K562 (cell line): ENCODE data around the gene SEL1L. TPM values are rescaled to one million over a fixed set of nuclear protein-coding genes. Genes with fewer than 3 reads are reported as not detected.

Source experiments
- ATAC-seq: fragments of 200-7000 bp; cut with Tn5 transposase; 3 replicates; pipeline ENCODE4 v1.9.1; 2020; ENCODE audit warnings: moderate library complexity
- BruUV-seq: library from RNA; stranded (reverse); fragments of 400-500 nt; replicated peaks from 2 replicates; lab custom pipeline; 2021; lab: Mats Ljungman, UMichigan
- CTCF ChIA-PET: fragments of 300-600 bp; formaldehyde crosslinking; extraction: SDS; loops from one replicate; lab custom pipeline; 2021; ENCODE audit warnings: low intra/inter-chr PET ratio; lab: Yijun Ruan, JAX
- POLR2A ChIA-PET: fragments of 300-600, 350-650 bp; sonication (Branson Sonifier 250); formaldehyde crosslinking; extraction: SDS; loops from one replicate; lab custom pipeline; 2021; ENCODE audit warnings: antibody characterized with exemption, inconsistent platforms; lab: Yijun Ruan, JAX
- DNase-seq, 4 experiments: peaks; one replicate each; pipeline versions ENCODE4 v3.0.0 to v3.0.0-alpha.2; 2011 to 2018; ENCODE audit warnings: low spot score in 3 of 4, mixed read lengths in 3 of 4; ENCODE audit errors: extremely low read depth in 1 of 4
- FAIRE-seq: peaks from 2 replicates; lab custom pipeline; 2011; peaks lifted over from hg19 to GRCh38; lab: Jason Lieb, UNC
- H2AFZ ChIP-seq: 2 replicates; pipeline ENCODE4 v1.6.0; 2011; ENCODE audit warnings: low read depth, low read length, control low read depth, inconsistent platforms
- H3K27ac ChIP-seq: fragments of 200-600 bp; 3 replicates; pipeline ENCODE4 v1.8.0; 2011; ENCODE audit warnings: low read depth, mild to moderate bottlenecking, control low read depth, inconsistent platforms, low read length, moderate library complexity, mixed read lengths; ENCODE audit errors: extremely low read depth
- H3K27me3 ChIP-seq, 2 experiments: fragments of 300-600 bp in 1 of 2; 2 replicates in 1 of 2; 3 replicates in 1 of 2; pipeline versions ENCODE4 v1.6.0 to v1.8.0; 2011; ENCODE audit warnings: inconsistent platforms in 2 of 2, low read length in 2 of 2, mild to moderate bottlenecking in 1 of 2, mixed read lengths in 1 of 2, moderate library complexity in 1 of 2; ENCODE audit not compliant: control insufficient read depth in 2 of 2, insufficient read depth in 2 of 2
- H3K36me3 ChIP-seq: fragments of 300-600 bp; 3 replicates; pipeline ENCODE4 v1.8.0; 2011; ENCODE audit warnings: mild to moderate bottlenecking, low read length, inconsistent platforms; ENCODE audit not compliant: control insufficient read depth, insufficient read depth
- H3K4me1 ChIP-seq, 2 experiments: fragments of 200-600 bp in 1 of 2; replicated peaks in 1 of 2; 2 replicates in 1 of 2; 3 replicates in 1 of 2; pipeline versions ENCODE4 v1.5.1 to v1.8.0; 2011; ENCODE audit warnings: inconsistent platforms in 2 of 2, low read length in 2 of 2, mild to moderate bottlenecking in 1 of 2, mixed read lengths in 1 of 2, moderate library complexity in 1 of 2; ENCODE audit not compliant: control insufficient read depth in 2 of 2, insufficient read depth in 2 of 2
- H3K4me2 ChIP-seq: 2 replicates; pipeline ENCODE4 v1.6.1; 2011; ENCODE audit warnings: low read length, control low read depth, inconsistent platforms, mixed read lengths; ENCODE audit not compliant: insufficient read depth
- H3K4me3 ChIP-seq: fragments of 200-600 bp; sonication (generic), shearing (Covaris generic); 2 replicates; pipeline ENCODE4 v1.5.1; 2016; ENCODE audit warnings: control low read depth, inconsistent platforms
- H3K79me2 ChIP-seq: fragments of 200-600 bp; 3 replicates; pipeline ENCODE4 v1.8.0; 2011; ENCODE audit warnings: low read length, inconsistent platforms; ENCODE audit not compliant: control insufficient read depth, insufficient read depth
- H3K9ac ChIP-seq, 2 experiments: 2 replicates each; pipeline versions ENCODE4 v1.6.0 to v1.6.1; 2011; ENCODE audit warnings: low read depth in 2 of 2, low read length in 2 of 2, control low read depth in 1 of 2, inconsistent platforms in 1 of 2, mild to moderate bottlenecking in 1 of 2, mixed read lengths in 1 of 2; ENCODE audit not compliant: insufficient read depth in 1 of 2
- H3K9me1 ChIP-seq: one replicate; pipeline ENCODE4 v1.6.0; 2011; ENCODE audit warnings: inconsistent platforms, mild to moderate bottlenecking, low read length, moderate library complexity; ENCODE audit not compliant: control insufficient read depth, insufficient read depth
- H3K9me3 ChIP-seq: replicated peaks from 2 replicates; pipeline ENCODE4 v1.5.1; 2011; ENCODE audit warnings: low read depth, low read length, inconsistent platforms; ENCODE audit not compliant: control insufficient read depth, insufficient read depth
- H4K20me1 ChIP-seq: replicated peaks from 2 replicates; pipeline ENCODE4 v1.6.1; 2011; ENCODE audit warnings: low read length, inconsistent platforms, mixed read lengths; ENCODE audit not compliant: control insufficient read depth, insufficient read depth
- CHAMP1 ChIP-seq: fragments of 450-650 bp; IDR thresholded peaks from 2 replicates; pipeline ENCODE4 v1.6.1; 2016; ENCODE audit warnings: mild to moderate bottlenecking
- NR0B1 ChIP-seq: fragments of 450-650 bp; IDR thresholded peaks from one replicate; pipeline ENCODE4 v1.6.1; 2018; ENCODE audit warnings: mild to moderate bottlenecking, moderate library complexity; ENCODE audit not compliant: partially characterized antibody
- WGBS: fragments of 100-300 bp; shearing (Covaris generic); methylation state at CpG from one replicate; pipeline ENCODE4 v1.1.6; 2016; ENCODE audit warnings: low coverage, mixed read lengths; ENCODE audit not compliant: insufficient coverage; ENCODE audit errors: missing lambda C conversion rate; 5-methylcytosine and 5-hydroxymethylcytosine counted together
- in situ Hi-C: fragments of 300-500 bp; cut with MboI; formaldehyde crosslinking; loops from 4 replicates; pipeline ENCODE4 v1.15.0; 2018; ENCODE audit warnings: inconsistent platforms, mixed read lengths
- intact Hi-C: fragments of 100-400 bp; cut with micrococcal nuclease; formaldehyde crosslinking; loops from 2 replicates; pipeline ENCODE4 v1.14.2; 2022
- polyA plus RNA-seq, 8 experiments: library from polyadenylated mRNA; depleted of rRNA in 4 of 8; stranded (reverse) in 5 of 8; unstranded in 3 of 8; fragments of >200 nt; fragmentation: Nextera tagmentation in 2 of 8; fragmentation: Illumina TruSeq in 1 of 8; extraction: Ambion mirVana in 2 of 8; extraction: Trizol in 1 of 8; gene quantifications; 2 replicates each; pipeline versions ENCODE4 v1.2.1 to v1.2.3, GENCODE V29; 2011 to 2014; ENCODE audit warnings: inconsistent platforms in 1 of 8, missing spikeins in 1 of 8
- total RNA-seq, 7 experiments: library from RNA; depleted of rRNA in 6 of 7; stranded (reverse); fragments of >200 nt in 6 of 7; fragmentation: Illumina TruSeq in 2 of 7; extraction: Trizol in 2 of 7; gene quantifications; 2 replicates each; pipeline versions ENCODE4 v1.2.1 to v1.2.3, GENCODE V29; 2011 to 2021; ENCODE audit warnings: low replicate concordance in 1 of 7

SEL1L gene
- total and polyA plus RNA-seq, 9 of the 15 experiments (the other 6 are each of a cell fraction or from before 2014, with no cell fraction given) = 7.7 to 21.1 (median 13.6) TPM

GRCh38 chr14:81454572-81455218, 79.0 kb downstream of the SEL1L start:
- Histone ChIP-seq H4K20me1 (no peaks in the 10 kb centered on the region), H3K27ac (no peak overlapping the region), H3K79me2 (no peaks in the 10 kb centered on the region), H3K4me2 (no peak overlapping the region), H2AFZ (no peak overlapping the region), H3K9me1 (no peaks in the 10 kb centered on the region), H3K4me3 (no peak overlapping the region), H3K9ac (no peak overlapping the region), H3K4me1 (peaks cover 2 to 6% of the 10 kb centered on the region in 2 experiments; a peak in 3 of 5 replicates), H3K9me3 (no peaks in the 10 kb centered on the region), H3K27me3 (no peaks in the 10 kb centered on the region), H3K36me3 (no peaks in the 10 kb centered on the region)
- intact Hi-C loops (loop anchor here (5.0 kb wide), 2 partner anchors 37 to 52 kb away; partner anchors contain the start of gene STON2), in situ Hi-C loops (loop anchor here (5.0 to 25.0 kb wide), 2 partner anchors 182 to 467 kb away; no protein-coding TSS in a partner anchor)
- no peak for ATAC-seq
- TF ChIP-seq NR0B1 = no peak
- TF ChIP-seq CHAMP1 = no peak
- no peak for DNase-seq
- POLR2A ChIA-PET = interaction anchor here (0.9 kb wide), 1 partner anchor 285 kb away, joined by 3 read pairs; no protein-coding TSS in a partner anchor
- CTCF ChIA-PET = no interaction called here
- WGBS = 53% methylated on average over 4 of the region's 5 CpGs
- no peak for FAIRE-seq
- no TSS peak for BruUV-seq
